Fibroblast of lung (primary cell): Measurements from ENCODE around the gene ADSS2.

ENCODE experiments used
- EZH2 ChIP-seq: IDR thresholded peaks from 2 replicates; pipeline ENCODE4 v1.5.1; 2012; ENCODE audit warnings: low read length, control low read depth, mild to moderate bottlenecking; ENCODE audit errors: missing control alignments
- TF ChIP-seq, protein P1 (sequence below), 2 donors: IDR thresholded peaks in 1 of 2; conservative IDR thresholded peaks in 1 of 2; 1 replicate in 1 of 2; 2 replicates in 1 of 2; pipeline ENCODE4 v1.5.1; 2011 to 2012; ENCODE audit warnings: low read length in 2 of 2, control low read depth in 1 of 2, inconsistent platforms in 1 of 2, low read depth in 1 of 2, mild to moderate bottlenecking in 1 of 2

GRCh38 chr1:244381878-244382565 lies 69.7 kb downstream of the ADSS2 start:
- TF ChIP-seq, protein P1, sequence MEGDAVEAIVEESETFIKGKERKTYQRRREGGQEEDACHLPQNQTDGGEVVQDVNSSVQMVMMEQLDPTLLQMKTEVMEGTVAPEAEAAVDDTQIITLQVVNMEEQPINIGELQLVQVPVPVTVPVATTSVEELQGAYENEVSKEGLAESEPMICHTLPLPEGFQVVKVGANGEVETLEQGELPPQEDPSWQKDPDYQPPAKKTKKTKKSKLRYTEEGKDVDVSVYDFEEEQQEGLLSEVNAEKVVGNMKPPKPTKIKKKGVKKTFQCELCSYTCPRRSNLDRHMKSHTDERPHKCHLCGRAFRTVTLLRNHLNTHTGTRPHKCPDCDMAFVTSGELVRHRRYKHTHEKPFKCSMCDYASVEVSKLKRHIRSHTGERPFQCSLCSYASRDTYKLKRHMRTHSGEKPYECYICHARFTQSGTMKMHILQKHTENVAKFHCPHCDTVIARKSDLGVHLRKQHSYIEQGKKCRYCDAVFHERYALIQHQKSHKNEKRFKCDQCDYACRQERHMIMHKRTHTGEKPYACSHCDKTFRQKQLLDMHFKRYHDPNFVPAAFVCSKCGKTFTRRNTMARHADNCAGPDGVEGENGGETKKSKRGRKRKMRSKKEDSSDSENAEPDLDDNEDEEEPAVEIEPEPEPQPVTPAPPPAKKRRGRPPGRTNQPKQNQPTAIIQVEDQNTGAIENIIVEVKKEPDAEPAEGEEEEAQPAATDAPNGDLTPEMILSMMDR (conservative IDR thresholded peaks at IDR 0.05 in 1 of 2, IDR thresholded peaks at IDR 0.05 in 1 of 2; ENCODE audit: low read depth in 1 of 2, low read length in 2 of 2), result no peak
- TF ChIP-seq EZH2, result no peak
